ENCODE data around the gene DGKG. TPM values are rescaled to one million over a fixed set of nuclear protein-coding genes. Genes with fewer than 3 reads are reported as not detected.

DGKG gene
- 1 to 10 TPM in 2 of 4 donors, under 1 TPM in 2; 0.19 to 4.0 (median 0.92) TPM for polyA plus RNA-seq
- long read RNA-seq, donor 1, result 0 reads
- long read RNA-seq, donor 2, result 0 reads
- long read RNA-seq, donor 3, result 0 reads
- long read RNA-seq, donor 4, result 0 reads
- long read RNA-seq, donor 5, result 0 reads
- long read RNA-seq, donor 6, result 0 reads
- long read RNA-seq, donor 7, result 0 reads
- long read RNA-seq, donor 8, result 0 reads
- long read RNA-seq, donor 9, result 0 reads
- long read RNA-seq, donor 10, result 0 reads

DNA sequence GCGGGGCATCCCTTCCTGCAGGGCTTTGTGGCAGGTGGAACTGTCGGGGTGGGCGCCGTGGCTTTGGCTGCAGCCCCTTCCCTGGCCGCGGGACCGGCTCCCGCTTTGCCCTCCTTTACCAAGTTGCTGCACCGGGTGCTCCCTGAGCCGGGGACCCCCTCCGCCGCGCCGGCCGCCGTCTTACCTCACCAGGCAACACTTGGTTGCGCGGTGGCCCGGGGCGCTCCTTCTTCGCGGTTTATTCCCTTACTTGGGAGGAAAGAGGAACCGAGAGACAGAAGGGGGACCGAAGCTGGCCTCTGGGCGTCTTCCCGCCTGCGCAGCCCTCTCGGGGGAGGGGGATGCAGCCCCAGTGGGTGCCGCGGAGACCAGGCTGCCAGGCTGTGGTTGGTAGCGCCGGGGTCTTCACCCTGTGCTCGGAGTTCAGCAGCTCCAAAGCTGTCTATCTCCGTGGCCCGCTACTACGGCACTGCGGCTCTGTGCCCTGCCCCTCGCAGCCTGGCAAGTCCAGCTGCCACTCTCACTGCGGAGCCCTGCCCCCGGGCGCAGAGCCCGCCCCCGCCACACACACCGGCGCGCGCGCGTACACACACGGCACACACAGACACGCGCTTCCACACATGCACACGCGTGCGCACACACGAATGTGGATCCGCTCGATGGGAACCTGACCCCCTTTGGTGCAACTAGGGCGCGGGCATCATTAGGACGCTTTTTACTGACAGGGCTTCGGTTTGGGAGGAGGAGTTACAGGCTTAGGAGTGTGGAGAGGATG lies at the start of gene DGKG:
Gene DGKG (minus strand): TSS at position 473 of the 775 bp plus-strand sequence. CDS start 41,775 bp downstream, outside the sequence.
- Histone ChIP-seq H3K4me1 (ENCODE audit: control insufficient read depth in 3 of 3, insufficient read depth in 2 of 3, low read depth in 1 of 3, low read length in 2 of 3) (peaks cover 0 to 8% (median 0%) of the 10 kb centered on the region in 3 donors), H3K27me3 (ENCODE audit: control insufficient read depth in 3 of 3, insufficient read depth in 3 of 3, low read length in 3 of 3) (peaks cover 0 to 62% (median 19%) of the 10 kb centered on the region in 3 donors), H3K9me3 (ENCODE audit: control insufficient read depth in 2 of 2, insufficient read depth in 1 of 2, low read depth in 1 of 2, low read length in 1 of 2) (no peaks in the 10 kb centered on the region), H3K4me3 (ENCODE audit: low read depth in 1 of 3, low read length in 3 of 3) (peak within 1 kb of the TSS in 2 of 3 donors; percentile 39 to 68), H3K36me3 (ENCODE audit: control insufficient read depth in 3 of 3, insufficient read depth in 2 of 3, low read depth in 1 of 3, low read length in 3 of 3) (no peaks in the 10 kb centered on the region), H3K27ac (ENCODE audit: low read depth in 1 of 3, low read length in 2 of 3) (no peak within 1 kb of the TSS)
- FAIRE-seq (no peak), DNase-seq (peak; percentile 31 to 59)
- WGBS, 3 donors, result 0 to 2% (median 1%) methylated on average over 57 to 62 of the region's 62 CpGs

- DNase-seq (no peak), FAIRE-seq (no peak)
- peaks cover 0 to 5% (median 2%) of the 10 kb centered on the region in 3 donors for H3K4me1 ChIP-seq (ENCODE audit: control insufficient read depth in 3 of 3, insufficient read depth in 2 of 3, low read depth in 1 of 3, low read length in 2 of 3)
- H3K9me3 ChIP-seq (ENCODE audit: control insufficient read depth in 2 of 2, insufficient read depth in 1 of 2, low read depth in 1 of 2, low read length in 1 of 2), result no peaks in the 10 kb centered on the region
- no peaks in the 10 kb centered on the region for H3K36me3 ChIP-seq (ENCODE audit: control insufficient read depth in 3 of 3, insufficient read depth in 2 of 3, low read depth in 1 of 3, low read length in 3 of 3)
- H3K4me3 ChIP-seq (ENCODE audit: low read depth in 1 of 3, low read length in 3 of 3), result no peak overlapping the region
- peaks cover 0 to 14% (median 0%) of the 10 kb centered on the region in 3 donors for H3K27me3 ChIP-seq (ENCODE audit: control insufficient read depth in 3 of 3, insufficient read depth in 3 of 3, low read length in 3 of 3)
- H3K27ac ChIP-seq (ENCODE audit: low read depth in 1 of 3, low read length in 2 of 3), result no peak overlapping the region
- 94 to 97% (median 94%) methylated on average over 2 of the region's 2 CpGs for WGBS, 3 donors
Measured at GRCh38 chr3:186411089-186411488, 49.1 kb upstream of the DGKG start.

- no peak for DNase-seq
- H3K4me3 ChIP-seq (ENCODE audit: low read depth in 1 of 3, low read length in 3 of 3), result no peak overlapping the region
- no peak for FAIRE-seq
- peak overlapping the region in 2 of 3 donors; percentile 59 to 60 for H3K27ac ChIP-seq (ENCODE audit: low read depth in 1 of 3, low read length in 2 of 3)
- no peaks in the 10 kb centered on the region for H3K4me1 ChIP-seq (ENCODE audit: control insufficient read depth in 3 of 3, insufficient read depth in 2 of 3, low read depth in 1 of 3, low read length in 2 of 3)
- 68 to 81% (median 73%) methylated on average over 14 of the region's 14 CpGs for WGBS, 3 donors
- peaks cover 0 to 11% (median 0%) of the 10 kb centered on the region in 3 donors for H3K27me3 ChIP-seq (ENCODE audit: control insufficient read depth in 3 of 3, insufficient read depth in 3 of 3, low read length in 3 of 3)
- H3K9me3 ChIP-seq (ENCODE audit: control insufficient read depth in 2 of 2, insufficient read depth in 1 of 2, low read depth in 1 of 2, low read length in 1 of 2), result no peaks in the 10 kb centered on the region
- no peaks in the 10 kb centered on the region for H3K36me3 ChIP-seq (ENCODE audit: control insufficient read depth in 3 of 3, insufficient read depth in 2 of 3, low read depth in 1 of 3, low read length in 3 of 3)
Measured at GRCh38 chr3:186406669-186407635, 44.9 kb upstream of the DGKG start.

- H3K4me3 ChIP-seq (ENCODE audit: low read depth in 1 of 3, low read length in 3 of 3), result no peak overlapping the region
- 64 to 68% (median 67%) methylated on average over 6 of the region's 6 CpGs for WGBS, 3 donors
- no peaks in the 10 kb centered on the region for H3K4me1 ChIP-seq (ENCODE audit: control insufficient read depth in 3 of 3, insufficient read depth in 2 of 3, low read depth in 1 of 3, low read length in 2 of 3)
- H3K27me3 ChIP-seq (ENCODE audit: control insufficient read depth in 3 of 3, insufficient read depth in 3 of 3, low read length in 3 of 3), result peaks cover 0 to 2% (median 0%) of the 10 kb centered on the region in 3 donors
- DNase-seq, result no peak
- no peak for FAIRE-seq
- no peak overlapping the region for H3K27ac ChIP-seq (ENCODE audit: low read depth in 1 of 3, low read length in 2 of 3)
- no peaks in the 10 kb centered on the region for H3K9me3 ChIP-seq (ENCODE audit: control insufficient read depth in 2 of 2, insufficient read depth in 1 of 2, low read depth in 1 of 2, low read length in 1 of 2)
- H3K36me3 ChIP-seq (ENCODE audit: control insufficient read depth in 3 of 3, insufficient read depth in 2 of 3, low read depth in 1 of 3, low read length in 3 of 3), result no peaks in the 10 kb centered on the region
Measured at GRCh38 chr3:186401556-186401955, 39.5 kb upstream of the DGKG start.

DNA sequence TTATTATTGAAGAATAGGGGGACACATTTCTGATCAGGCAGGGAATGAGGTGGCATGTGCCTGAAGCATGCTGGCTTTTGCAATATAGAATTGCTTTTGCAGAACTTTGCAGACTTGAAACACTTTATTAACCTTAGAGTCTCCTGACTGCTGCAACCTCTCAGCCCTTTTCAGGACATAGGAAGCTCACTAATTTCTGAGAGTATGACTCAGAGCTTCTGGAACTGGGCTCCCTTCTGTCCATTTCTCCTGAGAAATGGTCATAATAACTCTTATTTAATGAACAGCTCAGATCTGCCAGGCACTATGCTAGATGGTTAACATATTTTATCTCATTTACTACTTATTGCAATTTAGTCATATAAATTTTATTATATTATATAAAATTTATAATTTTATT lies 38.6 kb upstream of the DGKG start:
- peaks cover 0 to 2% (median 0%) of the 10 kb centered on the region in 3 donors for H3K27me3 ChIP-seq (ENCODE audit: control insufficient read depth in 3 of 3, insufficient read depth in 3 of 3, low read length in 3 of 3)
- FAIRE-seq (no peak), DNase-seq (no peak)
- no peaks in the 10 kb centered on the region for H3K36me3 ChIP-seq (ENCODE audit: control insufficient read depth in 3 of 3, insufficient read depth in 2 of 3, low read depth in 1 of 3, low read length in 3 of 3)
- no peaks in the 10 kb centered on the region for H3K4me1 ChIP-seq (ENCODE audit: control insufficient read depth in 3 of 3, insufficient read depth in 2 of 3, low read depth in 1 of 3, low read length in 2 of 3)
- no peak overlapping the region for H3K4me3 ChIP-seq (ENCODE audit: low read depth in 1 of 3, low read length in 3 of 3)
- no peaks in the 10 kb centered on the region for H3K9me3 ChIP-seq (ENCODE audit: control insufficient read depth in 2 of 2, insufficient read depth in 1 of 2, low read depth in 1 of 2, low read length in 1 of 2)
- no peak overlapping the region for H3K27ac ChIP-seq (ENCODE audit: low read depth in 1 of 3, low read length in 2 of 3)

GRCh38 chr3:186400026-186400425 lies 38.0 kb upstream of the DGKG start:
- no peak for DNase-seq
- WGBS, 3 donors, result 76 to 90% (median 81%) methylated on average over 1 of the region's 1 CpG
- Histone ChIP-seq H3K27ac (ENCODE audit: low read depth in 1 of 3, low read length in 2 of 3) (no peak overlapping the region), H3K4me3 (ENCODE audit: low read depth in 1 of 3, low read length in 3 of 3) (no peak overlapping the region), H3K4me1 (ENCODE audit: control insufficient read depth in 3 of 3, insufficient read depth in 2 of 3, low read depth in 1 of 3, low read length in 2 of 3) (no peaks in the 10 kb centered on the region), H3K27me3 (ENCODE audit: control insufficient read depth in 3 of 3, insufficient read depth in 3 of 3, low read length in 3 of 3) (peaks cover 0 to 2% (median 0%) of the 10 kb centered on the region in 3 donors), H3K36me3 (ENCODE audit: control insufficient read depth in 3 of 3, insufficient read depth in 2 of 3, low read depth in 1 of 3, low read length in 3 of 3) (no peaks in the 10 kb centered on the region), H3K9me3 (ENCODE audit: control insufficient read depth in 2 of 2, insufficient read depth in 1 of 2, low read depth in 1 of 2, low read length in 1 of 2) (no peaks in the 10 kb centered on the region)
- no peak for FAIRE-seq

GRCh38 chr3:186394566-186395217 lies 32.7 kb upstream of the DGKG start:
- Histone ChIP-seq H3K9me3 (ENCODE audit: control insufficient read depth in 2 of 2, insufficient read depth in 1 of 2, low read depth in 1 of 2, low read length in 1 of 2) (no peaks in the 10 kb centered on the region), H3K36me3 (ENCODE audit: control insufficient read depth in 3 of 3, insufficient read depth in 2 of 3, low read depth in 1 of 3, low read length in 3 of 3) (no peaks in the 10 kb centered on the region), H3K4me3 (ENCODE audit: low read depth in 1 of 3, low read length in 3 of 3) (no peak overlapping the region), H3K27ac (ENCODE audit: low read depth in 1 of 3, low read length in 2 of 3) (no peak overlapping the region), H3K27me3 (ENCODE audit: control insufficient read depth in 3 of 3, insufficient read depth in 3 of 3, low read length in 3 of 3) (peaks cover 0 to 2% (median 0%) of the 10 kb centered on the region in 3 donors), H3K4me1 (ENCODE audit: control insufficient read depth in 3 of 3, insufficient read depth in 2 of 3, low read depth in 1 of 3, low read length in 2 of 3) (no peaks in the 10 kb centered on the region)
- WGBS, 3 donors, result 91 to 94% (median 91%) methylated on average over 4 of the region's 4 CpGs
- no peak for DNase-seq
- no peak for FAIRE-seq
